Amniotic epithelial cell (primary cell): ENCODE data around the gene GTF2H2.
"Not testable (repeated sequence)": the region's sequence is repeated elsewhere in the genome, so short reads cannot be mapped to it uniquely, and the experiment has no call there.

Experiments used
- DNase-seq: peaks from one replicate; pipeline ENCODE4 v3.0.0-alpha.2; 2010; ENCODE audit warnings: low read depth

The GTF2H2 gene

GRCh38 chr5:71067262-71067928, at the start of gene GTF2H2:
TSS of gene GTF2H2 (minus strand) at chr5:71067676. CDS start at chr5:71062763, 4,913 bp downstream.
- not testable (repeated sequence) for DNase-seq

- DNase-seq = not testable (repeated sequence)
Measured at GRCh38 chr5:71109730-71110275, 42.3 kb upstream of the GTF2H2 start.

GRCh38 chr5:71099996-71100395, 32.5 kb upstream of the GTF2H2 start:
- DNase-seq = not testable (repeated sequence)

GRCh38 chr5:71097930-71098203, 30.4 kb upstream of the GTF2H2 start:
- DNase-seq = not testable (repeated sequence)

- not testable (repeated sequence) for DNase-seq
Measured at GRCh38 chr5:71097173-71097929, 29.9 kb upstream of the GTF2H2 start.

GRCh38 chr5:71089773-71090172, 22.3 kb upstream of the GTF2H2 start:
- DNase-seq = not testable (repeated sequence)

- DNase-seq = not testable (repeated sequence)
Measured at GRCh38 chr5:71088754-71089153, 21.3 kb upstream of the GTF2H2 start.

- DNase-seq = not testable (repeated sequence)
Measured at GRCh38 chr5:71086145-71086544, 18.7 kb upstream of the GTF2H2 start.

- DNase-seq = not testable (repeated sequence)
Measured at GRCh38 chr5:71084280-71085063, 17.0 kb upstream of the GTF2H2 start.

- DNase-seq = not testable (repeated sequence)
Measured at GRCh38 chr5:71082898-71083297, 15.4 kb upstream of the GTF2H2 start.

- DNase-seq = not testable (repeated sequence)
Measured at GRCh38 chr5:71082340-71082739, 14.9 kb upstream of the GTF2H2 start.

- DNase-seq = not testable (repeated sequence)
Measured at GRCh38 chr5:71061322-71061721, 6.2 kb downstream of the GTF2H2 start.

- DNase-seq = not testable (repeated sequence)
Measured at GRCh38 chr5:71059426-71059825, 8.1 kb downstream of the GTF2H2 start.

- DNase-seq = not testable (repeated sequence)
Measured at GRCh38 chr5:71044808-71045207, 22.7 kb downstream of the GTF2H2 start.

GRCh38 chr5:71044128-71044527, 23.3 kb downstream of the GTF2H2 start:
- DNase-seq = not testable (repeated sequence)

GRCh38 chr5:71031046-71031776, 36.3 kb downstream of the GTF2H2 start:
- DNase-seq = not testable (repeated sequence)

- not testable (repeated sequence) for DNase-seq
Measured at GRCh38 chr5:71025289-71025953, 42.1 kb downstream of the GTF2H2 start, which contains the start of gene NAIP. TSS of gene NAIP (minus strand) at chr5:71025339. CDS start at chr5:71012915, 12,424 bp downstream.

- DNase-seq = not testable (repeated sequence)
Measured at GRCh38 chr5:71020643-71021042, 46.8 kb downstream of the GTF2H2 start.

GRCh38 chr5:71018376-71019005, 49.0 kb downstream of the GTF2H2 start:
- DNase-seq = not testable (repeated sequence)

- no peak for DNase-seq
Measured at GRCh38 chr5:71014176-71014575, 53.3 kb downstream of the GTF2H2 start.
